HG03469 (cell line): ENCODE measurements around the gene TSNAX.
"Not testable (repeated sequence)": the region's sequence is repeated elsewhere in the genome, so short reads cannot be mapped to it uniquely, and the experiment has no call there.

ENCODE experiments used
- ATAC-seq: cut with Tn5 transposase; IDR thresholded peaks from one replicate; pipeline ENCODE4 v1.9.1; 2021; ENCODE audit warnings: mild to moderate bottlenecking, moderate library complexity, moderate number of reproducible peaks; ENCODE audit not compliant: unreplicated experiment

TSNAX gene

GRCh38 chr1:231528172-231529029 lies at the start of gene TSNAX:
TSS of gene TSNAX (plus strand) at chr1:231528669. CDS start at chr1:231528811, 142 bp downstream.
- peak; percentile 91 for ATAC-seq

GRCh38 chr1:231478811-231479210 lies 49.7 kb upstream of the TSNAX start:
- ATAC-seq = no peak

GRCh38 chr1:231480008-231480407 lies 48.5 kb upstream of the TSNAX start:
- no peak for ATAC-seq

GRCh38 chr1:231481289-231481688 lies 47.2 kb upstream of the TSNAX start:
- ATAC-seq = no peak

- no peak for ATAC-seq
These were observed 43.3 kb upstream of the TSNAX start for GRCh38 chr1:231485029-231485784.

GRCh38 chr1:231487019-231487418 lies 41.5 kb upstream of the TSNAX start:
- ATAC-seq = no peak

GRCh38 chr1:231487910-231488309 lies 40.6 kb upstream of the TSNAX start:
- ATAC-seq = no peak

- ATAC-seq = no peak
These were observed 34.9 kb upstream of the TSNAX start for GRCh38 chr1:231493421-231494185.

GRCh38 chr1:231494439-231495110 lies 33.9 kb upstream of the TSNAX start:
- ATAC-seq = no peak

GRCh38 chr1:231497629-231498152 lies 30.8 kb upstream of the TSNAX start:
- no peak for ATAC-seq

GRCh38 chr1:231499148-231499763 lies 29.2 kb upstream of the TSNAX start:
- ATAC-seq = no peak

GRCh38 chr1:231500666-231501065 lies 27.8 kb upstream of the TSNAX start:
- ATAC-seq = no peak

- not testable (repeated sequence) for ATAC-seq
These were observed 25.3 kb upstream of the TSNAX start for GRCh38 chr1:231503168-231503567.

- no peak for ATAC-seq
These were observed 20.8 kb upstream of the TSNAX start for GRCh38 chr1:231507476-231508355.

- no peak for ATAC-seq
These were observed 20.0 kb upstream of the TSNAX start for GRCh38 chr1:231508497-231508896.

GRCh38 chr1:231508941-231509340 lies 19.5 kb upstream of the TSNAX start:
- no peak for ATAC-seq

GRCh38 chr1:231512147-231512698 lies 16.2 kb upstream of the TSNAX start:
- peak; percentile 60 for ATAC-seq

- ATAC-seq = no peak
These were observed 12.7 kb upstream of the TSNAX start for GRCh38 chr1:231515748-231516147.

- no peak for ATAC-seq
These were observed 11.4 kb upstream of the TSNAX start for GRCh38 chr1:231517076-231517475.
